Endothelial cell of hepatic sinusoid (primary cell): ENCODE results near the gene RAI14.
"Not testable (repeated sequence)": the region's sequence is repeated elsewhere in the genome, so short reads cannot be mapped to it uniquely, and the experiment has no call there.

ENCODE experiments used
- in situ Hi-C: cut with HindIII; loops from 2 replicates; pipeline ENCODE4 v1.10.0; 2017; ENCODE audit warnings: low sequenced_read_pairs

Gene RAI14

GRCh38 chr5:34758514-34758913, 102.4 kb downstream of the RAI14 start:
- in situ Hi-C loops: no loop called here

- in situ Hi-C loops: not testable (repeated sequence)
Observed at GRCh38 chr5:34759213-34759612, 103.1 kb downstream of the RAI14 start.

- in situ Hi-C loops: no loop called here
Observed at GRCh38 chr5:34765662-34766061, 109.5 kb downstream of the RAI14 start.

GRCh38 chr5:34767180-34767579, 111.1 kb downstream of the RAI14 start:
- in situ Hi-C loops: no loop called here

GRCh38 chr5:34770486-34770885, 114.4 kb downstream of the RAI14 start:
- in situ Hi-C loops: no loop called here

GRCh38 chr5:34771076-34771475, 114.9 kb downstream of the RAI14 start:
- in situ Hi-C loops: no loop called here

- in situ Hi-C loops: no loop called here
Observed at GRCh38 chr5:34772267-34773098, 116.4 kb downstream of the RAI14 start.

GRCh38 chr5:34774139-34774538, 118.0 kb downstream of the RAI14 start:
- in situ Hi-C loops: no loop called here

GRCh38 chr5:34774678-34775077, 118.5 kb downstream of the RAI14 start:
- in situ Hi-C loops: not testable (repeated sequence)

- in situ Hi-C loops: no loop called here
Observed at GRCh38 chr5:34775886-34776285, 119.8 kb downstream of the RAI14 start.

- in situ Hi-C loops: no loop called here
Observed at GRCh38 chr5:34778091-34778850, 122.1 kb downstream of the RAI14 start.

- in situ Hi-C loops: not testable (repeated sequence)
Observed at GRCh38 chr5:34783892-34784291, 127.8 kb downstream of the RAI14 start.

- in situ Hi-C loops: no loop called here
Observed at GRCh38 chr5:34787035-34787434, 130.9 kb downstream of the RAI14 start.

- in situ Hi-C loops: no loop called here
Observed at GRCh38 chr5:34789021-34789531, 132.9 kb downstream of the RAI14 start.

- in situ Hi-C loops: no loop called here
Observed at GRCh38 chr5:34789639-34790038, 133.5 kb downstream of the RAI14 start.

GRCh38 chr5:34790069-34790468, 133.9 kb downstream of the RAI14 start:
- in situ Hi-C loops: no loop called here

GRCh38 chr5:34791761-34792244, 135.7 kb downstream of the RAI14 start:
- in situ Hi-C loops: no loop called here

- in situ Hi-C loops: no loop called here
Observed at GRCh38 chr5:34802834-34803563, 146.9 kb downstream of the RAI14 start.

GRCh38 chr5:34803974-34804732, 148.0 kb downstream of the RAI14 start:
- in situ Hi-C loops: no loop called here

- in situ Hi-C loops: no loop called here
Observed at GRCh38 chr5:34804913-34805312, 148.8 kb downstream of the RAI14 start.
